Measurements from ENCODE around the gene IRAG1.
"Not testable (repeated sequence)": the region's sequence is repeated elsewhere in the genome, so short reads cannot be mapped to it uniquely, and the experiment has no call there.

Gene IRAG1

GRCh38 chr11:10708131-10708530 lies 14.6 kb upstream of the IRAG1 start:
- no peak for DNase-seq

- no peak for DNase-seq
Measured at GRCh38 chr11:10701982-10702381, 8.4 kb upstream of the IRAG1 start.

- no peak for DNase-seq
Measured at GRCh38 chr11:10699072-10699471, 5.5 kb upstream of the IRAG1 start.

- DNase-seq, result no peak
Measured at GRCh38 chr11:10697323-10697620, 3.7 kb upstream of the IRAG1 start.

GRCh38 chr11:10696468-10697322 lies 3.1 kb upstream of the IRAG1 start:
- DNase-seq, result no peak

- DNase-seq, result no peak
Measured at GRCh38 chr11:10695833-10696232, 2.3 kb upstream of the IRAG1 start.

GRCh38 chr11:10694486-10695239 lies 1.1 kb upstream of the IRAG1 start:
- DNase-seq, result no peak

GRCh38 chr11:10692531-10693115 lies 932 bp downstream of the IRAG1 start:
- DNase-seq, result no peak

GRCh38 chr11:10688401-10688800 lies 5.2 kb downstream of the IRAG1 start:
- DNase-seq, result no peak

- no peak for DNase-seq
Measured at GRCh38 chr11:10686311-10686710, 7.2 kb downstream of the IRAG1 start.

GRCh38 chr11:10683429-10683828 lies 10.1 kb downstream of the IRAG1 start:
- no peak for DNase-seq

GRCh38 chr11:10680956-10681487 lies 12.5 kb downstream of the IRAG1 start:
- no peak for DNase-seq

GRCh38 chr11:10680279-10680678 lies 13.3 kb downstream of the IRAG1 start:
- DNase-seq, result not testable (repeated sequence)

GRCh38 chr11:10679644-10680043 lies 13.9 kb downstream of the IRAG1 start:
- no peak for DNase-seq

- DNase-seq, result no peak
Measured at GRCh38 chr11:10678101-10678500, 15.5 kb downstream of the IRAG1 start.

- no peak for DNase-seq
Measured at GRCh38 chr11:10676919-10677318, 16.6 kb downstream of the IRAG1 start.

- DNase-seq, result no peak
Measured at GRCh38 chr11:10674911-10675440, 18.6 kb downstream of the IRAG1 start.

GRCh38 chr11:10674440-10674855 lies 19.1 kb downstream of the IRAG1 start:
- no peak for DNase-seq

GRCh38 chr11:10673501-10674062 lies 20.0 kb downstream of the IRAG1 start:
- DNase-seq, result no peak

GRCh38 chr11:10670099-10670498 lies 23.5 kb downstream of the IRAG1 start:
- no peak for DNase-seq

GRCh38 chr11:10669258-10670033 lies 24.1 kb downstream of the IRAG1 start:
- no peak for DNase-seq

GRCh38 chr11:10667521-10667885 lies 26.1 kb downstream of the IRAG1 start:
- DNase-seq, result no peak
